Umbilical cord (tissue), 2 donors: Measurements from ENCODE around the gene PARG. TPM values are rescaled to one million over a fixed set of nuclear protein-coding genes. Genes with fewer than 3 reads are reported as not detected.
"Not testable (repeated sequence)": the region's sequence is repeated elsewhere in the genome, so short reads cannot be mapped to it uniquely, and the experiment has no call there.

Source experiments
- DNase-seq: peaks from one replicate; pipeline ENCODE4 v3.0.0-alpha.2; 2015; ENCODE audit warnings: low spot score
- total RNA-seq: library from RNA; depleted of rRNA; stranded (reverse); fragments of >200 nt; gene quantifications from one replicate; pipeline ENCODE4 v1.2.3, GENCODE V29; 2014; ENCODE audit warnings: low replicate concordance; ENCODE audit not compliant: insufficient read depth

PARG gene
- total RNA-seq = 70.3 TPM

DNA sequence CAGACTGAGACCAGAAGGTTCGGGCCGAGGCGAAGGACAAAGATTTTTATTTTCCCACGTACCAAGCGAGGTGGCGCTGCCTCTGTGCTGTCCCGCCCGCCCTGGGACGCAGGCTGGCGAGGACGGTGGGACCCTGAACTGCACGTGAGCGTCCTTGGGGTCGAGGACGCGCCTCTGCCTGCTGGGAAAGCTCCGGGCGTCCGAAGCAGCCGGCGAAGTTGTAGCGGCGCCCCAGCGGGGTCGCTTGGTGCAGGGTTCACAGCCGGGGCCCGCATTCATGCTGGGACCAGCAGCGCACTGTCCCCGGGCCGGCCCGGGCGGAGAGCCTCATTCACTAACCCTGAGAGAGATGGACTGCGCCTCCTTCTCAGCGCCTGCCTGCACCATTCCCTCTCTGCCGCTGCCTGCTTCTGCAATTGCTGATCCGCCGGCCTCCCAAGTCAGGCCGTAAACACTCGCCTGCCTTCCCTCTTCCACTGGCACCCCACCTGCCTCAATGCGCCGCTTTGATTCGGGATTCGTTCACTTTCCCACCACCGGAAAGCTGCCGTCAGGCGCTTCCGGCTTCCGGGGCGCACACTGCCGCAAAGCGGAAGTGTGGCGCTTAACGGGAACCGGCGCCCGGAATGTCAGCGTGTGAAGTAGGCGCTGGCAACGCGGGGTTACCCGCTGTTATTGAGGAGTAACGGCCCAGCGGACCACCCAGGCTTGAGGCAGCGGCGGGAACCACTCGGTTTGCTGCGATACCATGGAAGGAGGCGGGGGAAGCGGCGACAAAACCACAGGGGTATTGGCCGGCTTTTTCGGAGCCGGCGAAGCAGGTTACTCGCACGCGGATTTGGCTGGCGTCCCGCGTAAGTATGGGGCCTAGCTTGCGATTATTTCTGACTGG, at the start of gene PARG, which contains the start of gene TIMM23B:
PARG (minus strand) TSS at position 581 of the 892 bp plus-strand sequence; CDS start at position 279, 302 bp downstream.
TIMM23B (plus strand) TSS at position 607 of the 892 bp plus-strand sequence; CDS start at position 749, 142 bp downstream.
- peak; percentile 83 for DNase-seq

DNA sequence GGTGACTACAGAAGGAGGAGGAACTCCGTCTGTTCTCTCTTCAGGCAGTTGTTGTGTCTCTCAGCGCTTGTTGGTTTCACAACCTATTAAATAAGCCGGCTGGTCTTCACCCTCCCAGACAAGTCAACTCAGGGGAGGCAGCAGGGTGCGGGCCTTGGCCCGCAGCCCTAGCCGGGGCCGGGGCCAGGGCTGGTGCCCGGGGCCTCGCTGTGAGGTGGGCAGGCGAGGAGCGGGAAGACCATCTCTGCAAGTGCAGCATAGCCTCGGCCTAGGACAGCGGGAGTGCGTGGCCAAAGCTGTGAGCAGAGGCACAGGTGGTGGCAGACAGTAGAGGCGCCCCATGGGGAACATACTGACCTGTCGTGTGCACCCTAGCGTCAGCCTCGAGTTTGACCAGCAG, 46.5 kb upstream of the PARG start, which contains the start of gene AGAP6:
AGAP6 (plus strand) TSS at position 31 of the 400 bp plus-strand sequence; CDS start at position 341, 310 bp downstream.
- DNase-seq = not testable (repeated sequence)

DNA sequence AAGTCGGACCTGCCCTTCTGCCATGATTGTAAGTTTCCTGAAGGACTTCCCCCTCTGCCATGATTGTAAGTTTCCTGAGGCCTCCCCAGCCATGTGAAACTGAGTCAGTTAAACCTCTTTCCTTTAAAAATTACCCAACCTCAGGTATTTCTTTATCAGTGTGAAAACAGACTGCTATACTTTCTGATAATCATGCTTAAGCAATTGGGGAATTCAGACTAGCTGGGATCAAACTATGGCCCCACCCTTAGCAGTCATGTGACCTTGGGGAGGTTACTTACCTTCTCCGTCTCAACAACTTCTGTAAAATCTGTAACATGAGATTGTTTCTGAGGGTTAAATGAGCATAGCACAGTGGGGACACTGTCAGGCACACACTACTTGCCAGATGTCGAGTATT, 45.4 kb upstream of the PARG start:
- not testable (repeated sequence) for DNase-seq

GRCh38 chr10:49977756-49978155, 35.9 kb upstream of the PARG start:
- not testable (repeated sequence) for DNase-seq

- DNase-seq = not testable (repeated sequence)
Observed at GRCh38 chr10:49972094-49972493, 30.3 kb upstream of the PARG start.

- not testable (repeated sequence) for DNase-seq
Observed at GRCh38 chr10:49971466-49971865, 29.6 kb upstream of the PARG start.

DNA sequence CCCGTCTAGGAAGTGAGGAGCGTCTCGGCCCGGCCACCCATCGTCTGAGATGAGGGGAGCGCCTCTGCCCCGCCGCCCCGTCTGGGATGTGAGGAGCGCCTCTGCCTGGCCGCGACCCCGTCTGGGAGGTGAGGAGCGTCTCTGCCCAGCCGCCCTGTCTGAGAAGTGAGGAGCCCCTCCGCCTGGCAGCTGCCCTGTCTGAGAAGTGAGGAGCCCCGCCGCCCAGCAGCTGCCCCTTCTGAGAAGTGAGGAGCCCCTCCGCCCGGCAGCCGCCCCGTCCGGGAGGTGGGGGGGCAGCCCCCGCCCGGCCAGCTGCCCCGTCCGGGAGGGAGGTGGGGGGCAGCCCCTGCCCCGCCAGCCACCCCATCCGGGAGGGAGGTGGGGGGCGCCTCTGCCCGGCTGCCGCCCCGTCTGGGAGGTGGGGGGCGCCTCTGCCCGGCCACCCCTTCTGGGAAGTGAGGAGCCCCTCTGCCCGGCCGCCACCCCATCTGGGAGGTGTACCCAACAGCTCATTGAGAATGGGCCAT, 28.6 kb upstream of the PARG start:
- not testable (repeated sequence) for DNase-seq

- peak; percentile 4 for DNase-seq
Observed at GRCh38 chr10:49953122-49953521, 11.3 kb upstream of the PARG start.

GRCh38 chr10:49952006-49952405, 10.2 kb upstream of the PARG start:
- DNase-seq = not testable (repeated sequence)

DNA sequence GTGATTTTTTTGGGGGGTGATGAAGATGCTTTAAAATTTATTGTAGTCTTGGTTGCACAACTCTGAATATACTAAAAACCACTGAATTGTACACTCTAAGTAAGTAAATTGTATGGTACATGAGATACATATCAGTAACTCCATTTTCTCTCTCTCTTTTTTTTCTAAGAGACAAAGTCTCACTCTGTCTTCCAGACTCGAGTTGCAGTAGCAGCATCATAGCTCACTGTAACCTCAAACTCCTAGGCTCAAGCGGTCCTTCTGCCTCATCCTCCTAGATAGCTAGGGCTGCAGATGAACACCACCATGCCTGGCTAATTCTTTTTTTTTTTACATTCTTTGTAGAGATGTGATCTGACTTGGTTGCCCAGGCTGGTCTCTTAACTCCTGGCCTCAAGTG, 6.9 kb upstream of the PARG start:
- not testable (repeated sequence) for DNase-seq

DNA sequence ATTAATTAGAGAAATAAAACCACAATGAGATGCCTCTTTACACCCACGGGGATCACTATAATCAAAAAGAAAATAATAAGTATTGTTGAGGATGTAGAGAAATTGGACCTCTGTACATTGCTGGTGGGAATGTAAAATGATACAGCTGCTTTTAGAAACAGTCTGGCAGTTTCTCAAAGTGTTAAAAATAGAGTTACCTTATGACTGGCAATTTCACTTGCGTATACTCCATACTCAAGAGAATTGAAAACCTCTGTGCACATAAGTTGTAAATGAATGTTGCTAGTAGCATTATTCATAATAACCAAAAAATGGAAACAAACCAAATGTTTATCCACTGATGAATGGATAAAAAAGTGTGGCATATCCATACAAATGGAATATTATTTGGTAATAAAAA, 6.3 kb upstream of the PARG start:
- DNase-seq = not testable (repeated sequence)

DNA sequence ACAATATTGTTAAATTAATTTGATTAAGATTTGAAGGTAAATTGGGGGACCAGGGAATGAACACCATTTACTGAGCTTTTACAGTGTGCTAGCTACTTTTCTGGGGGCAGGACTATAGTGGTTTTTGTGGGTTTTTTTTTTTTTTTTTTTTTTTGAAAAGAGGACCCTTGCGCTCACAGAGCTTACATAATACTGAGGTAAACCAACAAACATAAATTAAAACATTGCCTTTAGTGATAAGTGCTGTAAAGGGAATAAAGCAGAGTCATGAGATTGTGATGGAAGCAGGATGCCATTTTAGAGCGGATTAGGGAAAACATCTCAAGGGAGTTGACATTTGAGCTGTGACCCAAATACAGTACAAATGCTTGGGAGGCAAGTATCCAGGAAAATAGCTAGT, 1.8 kb upstream of the PARG start:
- not testable (repeated sequence) for DNase-seq

DNA sequence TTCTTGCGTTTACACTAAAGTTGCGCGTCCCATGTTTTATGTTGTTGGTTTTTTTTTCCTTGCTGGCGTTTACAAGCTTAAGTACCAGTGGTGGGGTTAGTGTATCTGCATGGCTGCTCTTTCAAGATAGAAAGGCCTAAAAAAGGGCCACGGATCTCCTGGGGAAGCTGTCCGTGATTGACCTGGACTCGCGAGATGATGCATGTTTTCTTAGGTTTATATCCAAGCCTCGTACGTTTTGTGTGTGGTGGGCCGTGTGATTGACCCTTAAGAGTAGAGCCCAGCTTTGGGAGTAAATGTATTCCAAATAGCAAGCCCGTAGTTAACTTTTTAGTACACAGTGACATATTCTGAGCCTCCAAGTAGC, 495 bp upstream of the PARG start:
- DNase-seq = not testable (repeated sequence)

GRCh38 chr10:49931959-49932728, 9.7 kb downstream of the PARG start:
- DNase-seq = peak; percentile 3

GRCh38 chr10:49931276-49931675, 10.6 kb downstream of the PARG start:
- DNase-seq = peak; percentile 80

DNA sequence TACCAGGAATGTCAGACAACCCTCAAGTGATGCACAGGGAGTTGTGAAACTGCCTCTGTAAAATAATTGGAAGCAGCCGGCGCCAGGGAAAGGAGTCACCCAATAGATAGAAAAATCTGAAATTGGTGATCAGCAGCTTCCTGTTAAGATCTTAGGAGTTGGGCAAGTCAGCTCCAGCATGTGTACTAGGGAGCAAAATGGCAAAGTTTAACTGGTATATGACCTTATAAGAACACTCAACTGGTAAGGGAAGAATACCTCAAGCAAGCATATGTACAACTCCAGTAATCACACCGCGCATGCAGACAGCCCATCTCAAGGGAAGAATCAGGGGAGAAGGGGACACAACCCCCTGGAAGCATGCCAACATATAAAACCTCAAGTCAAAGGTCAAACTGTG, 18.3 kb downstream of the PARG start:
- not testable (repeated sequence) for DNase-seq

DNA sequence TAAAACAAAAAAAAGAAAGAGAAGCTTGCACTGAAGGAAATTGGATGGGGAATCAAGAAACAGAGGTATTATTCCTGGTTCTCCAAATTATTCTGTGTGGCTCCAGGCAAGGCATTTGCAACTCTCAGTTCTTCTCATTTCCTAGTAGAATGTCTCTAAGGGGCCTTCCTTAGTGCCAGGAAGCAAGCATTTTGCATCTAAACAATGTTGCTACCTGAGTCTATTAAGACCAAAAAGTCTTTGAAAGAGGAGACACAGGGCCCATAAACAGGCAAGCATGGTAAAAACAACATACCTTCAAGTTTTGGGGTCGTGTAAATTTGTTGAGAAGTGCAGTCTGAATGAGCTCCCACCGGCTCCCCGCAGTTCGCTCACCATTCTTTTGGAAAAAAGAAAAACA, 19.8 kb downstream of the PARG start:
- not testable (repeated sequence) for DNase-seq

- DNase-seq = not testable (repeated sequence)
Observed at GRCh38 chr10:49917927-49918326, 23.9 kb downstream of the PARG start.

DNA sequence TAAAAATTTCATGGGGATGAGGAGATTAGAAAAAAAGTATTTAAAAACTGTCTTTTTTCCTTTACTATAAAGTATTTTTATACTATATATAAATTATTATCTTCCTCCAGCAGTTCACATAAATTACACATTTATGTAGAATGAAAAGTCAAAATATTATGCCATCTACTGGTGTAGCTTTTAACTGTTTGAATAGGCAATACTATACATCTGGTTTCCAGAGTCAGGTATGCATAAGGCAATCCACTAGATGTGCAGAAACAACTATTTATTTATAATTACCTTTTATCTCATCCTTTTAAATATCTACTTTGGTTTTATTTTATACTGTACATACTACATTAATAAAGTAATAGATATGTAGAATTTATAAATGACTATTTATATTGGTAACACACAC, 25.4 kb downstream of the PARG start:
- DNase-seq = not testable (repeated sequence)

DNA sequence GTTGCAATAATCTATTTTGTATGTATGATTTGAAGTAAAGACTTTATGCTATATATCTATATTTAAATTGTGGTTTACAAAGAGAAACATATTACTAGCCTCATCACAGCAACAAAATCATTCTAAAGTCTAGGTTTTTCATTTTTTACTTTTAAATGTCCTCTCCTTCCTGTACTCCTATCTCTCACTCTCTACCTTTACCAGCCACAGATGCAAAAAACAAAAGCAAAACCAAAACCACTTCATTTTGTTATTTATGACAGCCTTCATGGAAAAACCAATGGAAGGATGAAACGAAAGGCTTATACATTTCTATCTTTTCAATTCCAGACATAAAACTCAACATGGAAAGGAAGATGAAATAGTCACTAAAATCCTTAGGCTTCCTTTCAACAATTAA, 31.5 kb downstream of the PARG start:
- not testable (repeated sequence) for DNase-seq

GRCh38 chr10:49908290-49909080, 33.3 kb downstream of the PARG start:
- DNase-seq = peak; percentile 50
